Effector CD8-positive, alpha-beta T cell (primary cell): ENCODE measurements around the gene IRS2.
"Not testable (repeated sequence)": the region's sequence is repeated elsewhere in the genome, so short reads cannot be mapped to it uniquely, and the experiment has no call there.

ENCODE experiments used
- DNase-seq: peaks from one replicate; lab custom pipeline; 2025; lab: John Stamatoyannopoulos, UW

Gene IRS2

DNA sequence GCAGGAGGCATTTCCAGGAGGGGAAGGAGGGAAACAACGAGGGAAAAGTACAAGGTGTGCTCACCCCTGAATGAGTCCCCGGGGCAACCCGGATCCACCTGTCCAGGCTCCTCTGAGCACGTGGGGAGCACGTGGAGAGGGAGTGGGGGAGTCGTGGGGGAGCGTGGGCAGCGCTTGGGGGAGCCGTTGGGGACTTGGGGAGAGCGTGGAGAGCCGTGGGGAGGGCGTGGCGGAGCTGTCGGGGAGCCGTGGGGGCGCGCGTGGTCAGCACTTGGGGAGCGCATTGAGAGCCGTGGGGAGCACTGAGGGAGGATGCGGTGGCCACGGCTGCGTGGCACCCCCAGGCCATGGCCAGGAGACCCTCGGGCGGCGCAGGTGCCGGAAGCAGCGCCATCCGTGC, 52.8 kb downstream of the IRS2 start:
- DNase-seq = no peak

DNA sequence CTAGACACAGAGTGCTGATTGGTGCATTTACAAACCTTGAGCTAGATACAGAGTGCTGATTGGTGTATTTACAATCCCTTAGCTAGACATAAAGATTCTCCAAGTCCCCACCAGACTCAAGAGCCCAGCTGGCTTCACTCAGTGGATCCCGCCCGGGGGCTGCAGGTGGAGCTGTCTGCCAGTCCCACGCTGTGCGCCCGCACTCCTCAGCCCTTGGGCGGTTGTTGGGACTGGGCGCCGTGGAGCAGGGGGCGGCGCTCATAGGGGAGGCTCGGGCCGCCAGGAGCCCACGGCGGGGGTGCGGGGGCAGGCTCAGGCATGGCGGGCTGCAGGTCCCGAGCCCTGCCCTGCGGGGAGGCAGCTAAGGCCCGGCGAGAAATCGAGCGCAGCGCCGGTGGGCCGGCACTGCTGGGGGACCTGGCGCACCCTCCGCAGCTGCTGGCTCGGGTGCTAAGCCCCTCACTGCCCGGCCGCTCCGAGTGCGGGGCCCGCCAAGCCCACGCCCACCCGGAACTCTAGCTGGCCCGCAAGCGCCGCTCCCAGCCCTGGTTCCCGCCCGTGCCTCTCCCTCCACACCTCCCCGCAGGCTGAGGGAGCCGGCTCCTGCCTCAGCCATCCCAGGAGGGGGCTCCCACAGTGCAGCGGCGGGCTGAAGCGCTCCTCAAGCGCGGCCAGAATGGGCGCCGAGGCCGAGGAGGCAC, 53.8 kb downstream of the IRS2 start:
- DNase-seq = not testable (repeated sequence)

DNA sequence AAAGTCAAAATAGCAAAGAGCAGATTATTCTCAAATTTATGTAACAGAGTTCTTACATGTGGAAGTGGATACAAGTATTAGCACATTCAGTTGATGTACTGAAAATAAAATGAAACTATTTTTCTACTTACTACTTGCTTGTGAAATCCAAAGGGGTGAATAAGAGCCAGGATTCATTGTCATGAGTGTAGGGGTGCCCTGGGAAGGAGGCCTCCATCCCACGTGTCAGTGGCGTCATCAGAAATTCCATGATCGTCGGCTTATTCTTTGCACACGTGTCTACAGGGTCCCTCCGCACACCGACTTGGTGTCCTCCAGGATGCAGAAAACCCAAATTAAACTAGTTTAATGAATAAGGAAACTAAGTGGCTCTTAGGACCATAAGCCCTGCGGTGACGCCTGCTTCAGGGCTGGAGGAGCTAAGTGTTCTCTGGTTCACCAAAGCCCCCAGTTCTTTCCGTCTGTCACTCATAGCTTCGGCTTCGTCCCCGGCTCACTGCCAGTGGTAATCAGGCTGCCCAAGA, 55.5 kb downstream of the IRS2 start:
- no peak for DNase-seq

DNA sequence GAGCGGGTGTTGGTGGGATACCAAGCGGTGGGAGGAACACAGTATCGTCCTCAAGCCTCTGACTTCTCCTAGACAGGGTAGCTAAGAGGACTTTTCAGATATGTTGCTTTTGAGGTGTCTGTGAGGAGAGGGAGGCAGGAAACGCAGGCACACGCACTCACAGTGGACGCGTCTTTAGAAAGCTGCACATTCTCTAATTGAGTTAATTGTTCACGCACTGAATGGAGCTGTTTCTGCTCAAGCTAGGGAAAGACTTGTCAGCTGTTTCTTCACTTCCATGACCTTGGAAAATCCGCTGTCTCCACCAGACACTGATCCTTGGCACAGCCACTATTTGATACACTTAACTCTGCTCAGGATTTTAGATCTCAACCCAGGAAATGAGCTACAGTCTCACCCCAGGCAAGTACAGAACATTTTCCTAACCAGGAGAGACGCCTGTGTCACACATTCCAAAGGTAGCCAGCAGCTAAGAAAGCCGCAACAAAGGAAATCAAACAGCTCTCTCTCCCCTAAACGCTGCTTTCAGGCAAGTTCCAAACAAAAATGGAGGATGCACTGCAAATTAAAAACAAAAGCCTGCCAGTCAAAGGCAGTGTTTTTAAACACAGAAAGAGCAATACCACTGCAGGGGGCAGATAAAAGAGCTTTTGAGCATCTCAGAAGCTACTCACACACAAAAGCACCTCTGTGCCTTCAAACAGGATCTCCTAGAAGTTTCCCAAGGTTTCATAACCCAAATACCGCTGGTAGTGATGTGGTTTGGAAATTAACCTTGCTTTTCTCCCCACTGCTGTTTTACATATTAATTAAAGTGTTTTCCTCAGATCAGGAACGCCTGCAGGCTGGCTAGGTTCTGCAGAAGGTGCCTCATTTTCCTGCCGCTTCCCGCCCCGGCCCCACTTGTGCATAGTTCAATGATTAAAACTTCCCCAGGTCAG, 57.3 kb downstream of the IRS2 start:
- no peak for DNase-seq

DNA sequence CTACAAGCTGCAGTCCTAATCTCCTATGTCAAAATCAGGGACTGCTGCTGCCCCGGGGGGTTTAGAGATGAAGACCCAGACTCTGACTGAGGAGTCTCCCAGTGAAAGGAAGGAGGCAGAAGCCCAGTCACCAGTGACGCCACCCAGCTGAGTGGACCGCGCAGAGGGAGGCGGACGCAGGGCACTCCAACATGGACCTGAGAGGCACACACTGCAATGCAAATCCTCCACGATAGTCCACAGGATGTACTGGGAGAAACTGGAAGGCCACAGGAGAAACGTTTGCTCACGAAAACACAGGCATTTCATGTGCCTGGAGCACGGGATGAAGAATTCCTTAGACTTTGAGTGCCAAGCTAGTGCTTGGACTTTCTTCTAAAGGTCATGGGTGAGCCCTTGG, 58.3 kb downstream of the IRS2 start:
- no peak for DNase-seq

DNA sequence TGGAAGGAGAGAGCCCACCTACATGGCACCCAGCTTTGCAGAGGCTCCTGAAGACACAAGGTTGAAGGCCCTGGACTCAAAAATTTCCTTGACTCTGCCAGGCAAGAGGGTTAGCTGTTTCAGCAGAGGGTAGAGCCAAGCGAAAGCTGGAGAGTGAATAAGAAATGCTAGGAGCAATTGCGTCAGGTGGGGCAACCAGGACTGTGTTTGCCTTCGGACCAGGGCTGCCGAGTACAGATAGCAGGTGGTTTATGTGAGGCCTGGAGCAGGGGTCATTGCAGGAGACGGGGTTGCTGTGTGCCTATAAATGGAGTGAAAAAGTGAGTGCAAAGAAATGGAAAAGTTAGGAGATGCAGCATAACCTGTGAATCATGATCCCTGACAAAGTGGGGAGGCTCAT, 59.1 kb downstream of the IRS2 start:
- DNase-seq = no peak

DNA sequence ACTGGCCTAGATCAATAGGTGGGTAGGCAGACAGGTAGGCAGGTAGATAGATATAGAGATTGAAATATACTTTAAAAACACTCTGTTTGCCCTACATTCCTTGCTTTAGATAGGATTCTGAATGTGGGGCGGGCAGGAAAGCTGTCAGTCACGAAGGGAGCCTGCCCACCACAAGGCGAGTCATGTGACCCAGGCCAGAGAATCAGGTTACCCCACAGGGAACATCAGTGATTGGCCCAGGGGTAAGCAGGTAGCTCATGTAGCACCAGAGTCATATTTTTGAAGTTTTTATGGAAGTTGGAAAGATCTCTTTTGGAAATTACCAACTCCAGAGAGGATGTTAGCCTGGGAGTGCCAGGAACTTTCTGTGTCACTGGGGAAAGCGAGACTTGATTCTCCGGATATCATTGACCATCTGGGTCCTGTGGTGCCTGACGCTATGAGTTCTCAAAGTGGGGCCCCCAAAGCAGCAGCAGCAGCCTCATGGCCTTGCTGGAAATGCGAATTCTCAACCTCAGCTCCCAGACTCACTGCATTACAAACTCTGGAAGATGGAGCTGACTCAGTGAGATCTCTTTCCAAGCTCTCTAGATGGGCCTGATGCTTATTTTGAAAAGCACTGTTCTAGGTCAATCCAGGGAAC, 60.3 kb downstream of the IRS2 start:
- DNase-seq = no peak

DNA sequence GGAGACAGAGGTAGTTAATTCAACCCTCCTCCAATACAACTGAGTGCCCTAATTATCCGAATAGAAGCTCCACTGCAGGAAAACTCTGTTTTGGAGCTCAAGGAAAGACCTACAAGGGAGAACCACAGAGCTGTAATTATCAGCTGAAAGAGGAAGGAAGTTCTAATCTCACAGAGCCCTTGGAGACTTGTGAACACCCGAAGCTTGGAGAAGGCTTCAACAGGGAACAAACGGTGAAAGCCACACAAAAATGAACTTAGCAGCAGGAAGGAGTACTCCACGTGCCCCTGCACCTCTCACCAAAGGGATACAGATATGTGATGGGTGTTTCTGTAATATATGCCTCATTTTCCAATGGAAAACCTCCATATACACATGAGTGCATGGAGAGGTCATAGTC, 61.1 kb downstream of the IRS2 start:
- DNase-seq = no peak

DNA sequence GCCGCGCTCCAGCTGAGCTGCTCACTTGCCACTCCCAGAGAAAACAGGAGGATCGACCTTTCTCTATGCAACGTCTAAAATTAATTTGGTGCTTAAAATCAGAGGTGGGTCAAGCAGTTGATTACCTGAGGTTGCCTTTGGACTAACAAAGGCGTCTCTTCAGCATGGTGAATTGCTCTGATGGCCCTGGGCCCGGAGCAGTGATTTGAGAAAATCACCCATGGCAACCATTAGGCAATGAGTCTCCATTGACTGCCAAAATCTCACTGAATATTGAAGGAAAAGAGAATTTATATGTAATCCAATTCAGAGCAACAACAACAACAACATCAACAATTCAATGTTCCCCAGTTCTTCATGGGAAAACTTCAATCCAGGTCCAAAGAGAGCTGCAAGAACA, 61.8 kb downstream of the IRS2 start:
- no peak for DNase-seq

DNA sequence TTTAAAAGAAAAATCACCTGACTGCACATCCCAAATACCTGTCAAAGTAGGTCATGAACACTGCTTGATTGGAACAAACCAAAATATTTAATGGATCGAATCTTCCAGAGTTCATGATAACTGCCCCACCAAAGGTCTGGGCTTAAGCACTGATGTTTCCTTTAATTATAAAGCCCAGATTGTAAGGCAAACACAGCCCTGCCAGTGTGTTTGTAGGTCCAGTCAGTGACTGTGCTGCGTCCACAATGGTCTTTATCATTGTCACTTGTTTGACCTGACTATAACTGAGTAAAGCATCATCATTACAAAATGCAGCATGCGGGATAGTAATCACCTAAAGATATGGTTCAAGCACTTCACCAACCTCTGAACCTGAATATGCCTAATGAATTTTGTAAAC, 63.3 kb downstream of the IRS2 start:
- DNase-seq = no peak

DNA sequence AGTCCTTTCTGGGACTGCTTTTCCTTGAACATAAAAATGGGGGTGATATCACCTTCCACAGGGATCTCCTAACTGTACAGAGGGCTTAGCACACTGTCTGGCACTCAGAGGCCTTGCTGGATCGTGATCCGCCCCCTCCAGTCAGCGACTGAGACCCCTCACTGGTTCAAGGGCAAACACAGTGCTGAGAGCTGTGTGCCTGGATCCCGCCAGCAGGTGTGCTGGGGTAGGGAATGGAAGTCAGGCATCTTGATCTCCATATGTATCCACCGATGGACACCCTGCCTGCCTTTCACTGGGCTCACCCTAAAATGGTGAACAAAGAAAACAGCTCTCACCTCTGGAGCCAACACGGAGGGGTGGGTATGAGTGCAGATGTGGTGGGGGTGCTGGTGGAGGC, 64.3 kb downstream of the IRS2 start:
- no peak for DNase-seq

DNA sequence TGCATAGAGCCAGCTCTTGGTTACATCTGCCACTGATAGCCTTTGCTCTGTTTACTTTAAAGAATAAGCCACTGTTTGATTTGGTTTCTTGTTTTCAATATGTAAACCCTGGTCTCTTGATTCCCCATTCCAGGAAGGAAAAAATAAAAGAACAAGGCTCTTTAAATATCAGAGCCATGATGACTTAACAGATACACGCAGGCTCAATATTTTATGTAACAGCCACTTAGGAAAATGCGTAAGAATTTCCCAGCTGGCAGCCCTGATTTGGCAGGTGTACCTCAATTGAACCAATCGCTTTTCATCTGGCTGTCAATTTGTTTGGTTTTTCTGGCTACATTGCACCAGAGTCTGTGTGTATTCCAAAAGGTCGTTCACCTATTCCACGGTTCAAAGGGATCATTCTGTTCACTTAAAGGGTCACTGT, 65.6 kb downstream of the IRS2 start:
- no peak for DNase-seq

DNA sequence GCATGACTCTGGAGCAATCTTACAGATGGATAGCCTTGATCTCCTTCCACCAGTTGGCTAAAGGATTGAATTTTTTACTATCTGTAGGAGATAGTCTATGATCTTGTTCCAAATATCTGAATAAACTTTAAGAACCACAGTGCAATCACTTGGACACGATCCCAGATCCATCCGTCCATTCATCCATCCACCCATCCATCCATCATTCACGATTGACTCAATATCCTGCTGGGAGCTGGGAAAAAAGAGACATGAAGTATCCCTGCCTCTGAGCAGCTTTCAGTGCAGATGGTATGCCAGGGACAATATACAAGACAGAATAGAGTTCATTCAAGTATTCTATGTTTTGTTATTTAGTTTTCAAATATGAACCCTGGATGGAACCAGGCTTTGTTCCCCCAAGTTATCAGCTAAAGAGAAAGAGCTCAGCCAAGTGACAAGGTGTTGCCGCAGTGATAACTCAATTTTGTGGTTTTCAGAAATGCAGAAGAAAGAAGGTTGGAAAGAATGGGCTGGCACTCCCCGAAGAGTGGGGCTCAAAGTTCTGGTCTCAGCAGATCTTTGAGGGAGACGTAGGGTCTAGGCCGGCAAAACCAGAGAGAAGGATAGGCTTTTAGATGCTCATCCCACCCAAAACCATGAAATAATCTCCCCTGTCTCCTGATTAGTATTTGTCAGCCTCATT, 66.3 kb downstream of the IRS2 start:
- no peak for DNase-seq

DNA sequence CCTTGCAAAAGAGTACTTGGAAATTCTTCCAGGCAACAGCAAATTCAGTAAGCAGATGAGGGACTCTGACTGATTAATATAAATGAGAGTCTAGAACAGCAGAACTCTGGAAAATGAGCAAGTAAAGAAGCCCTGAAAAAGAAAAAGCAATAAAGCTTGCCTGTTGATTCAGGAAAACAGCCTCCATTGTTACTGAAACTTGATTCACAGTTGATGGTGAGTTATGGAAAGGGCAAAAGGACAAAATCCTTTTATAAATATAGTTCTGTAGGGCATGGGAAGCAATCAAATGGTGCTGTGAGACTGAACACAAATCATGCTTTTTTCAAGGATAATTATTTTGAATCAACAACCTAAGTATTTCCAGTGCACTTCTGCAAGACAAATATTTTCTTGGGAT, 67.7 kb downstream of the IRS2 start:
- no peak for DNase-seq

DNA sequence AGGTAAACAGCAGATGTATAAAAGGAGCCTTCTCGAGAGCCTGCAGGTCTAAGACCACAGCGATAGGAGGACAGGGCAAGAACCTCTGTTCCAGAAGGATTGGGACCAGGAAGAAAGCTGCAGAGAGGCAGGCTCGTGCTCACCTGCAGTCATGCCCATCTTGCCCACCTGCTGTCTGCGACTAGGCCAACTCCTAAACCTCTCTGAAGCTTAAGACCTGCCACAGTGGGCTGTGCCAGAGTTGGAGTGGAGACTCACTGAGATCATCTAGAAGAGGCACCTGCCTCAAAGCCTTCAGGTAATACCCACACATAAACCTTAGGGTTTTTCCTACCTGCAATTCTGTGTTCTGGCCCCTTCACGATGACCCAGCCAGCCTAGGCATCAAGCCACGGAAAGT, 68.7 kb downstream of the IRS2 start:
- no peak for DNase-seq

DNA sequence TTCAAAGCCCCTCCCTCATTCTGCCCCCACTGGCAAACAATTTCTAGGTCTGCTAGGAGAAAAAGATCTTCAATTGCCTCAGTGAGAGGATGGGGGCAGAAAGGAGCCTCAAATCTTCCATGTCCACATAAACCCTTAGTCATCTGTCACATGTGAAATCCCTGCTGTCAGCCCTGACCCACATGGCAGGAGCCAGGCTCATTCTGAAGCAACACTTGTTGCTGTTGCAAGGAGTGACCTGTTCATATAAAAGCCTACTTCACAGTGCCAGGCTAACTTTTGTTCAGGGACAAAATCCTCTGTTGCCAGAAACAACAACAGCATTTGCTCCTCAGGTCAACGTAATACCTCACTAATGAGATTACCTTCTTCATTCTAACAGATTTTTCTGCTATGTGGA, 70.5 kb downstream of the IRS2 start:
- DNase-seq = no peak

DNA sequence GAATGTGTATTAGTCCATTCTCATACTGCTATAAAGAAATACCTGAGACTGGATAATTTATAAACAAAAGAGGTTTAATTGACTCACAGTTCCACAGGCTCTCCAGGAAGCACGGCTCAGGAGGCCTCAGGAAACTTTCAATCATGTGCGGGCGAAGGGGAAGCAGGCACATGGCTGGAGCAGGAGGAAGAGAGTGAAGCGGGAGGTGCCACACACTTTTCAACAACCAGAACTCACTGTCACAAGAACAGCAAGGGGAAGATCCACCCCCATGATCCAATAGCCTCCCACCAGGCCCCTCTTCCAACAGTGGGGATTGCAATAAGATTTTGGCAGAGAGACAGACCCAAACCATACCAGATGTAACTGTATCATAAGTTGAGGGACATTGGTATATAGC, 72.7 kb downstream of the IRS2 start:
- no peak for DNase-seq

DNA sequence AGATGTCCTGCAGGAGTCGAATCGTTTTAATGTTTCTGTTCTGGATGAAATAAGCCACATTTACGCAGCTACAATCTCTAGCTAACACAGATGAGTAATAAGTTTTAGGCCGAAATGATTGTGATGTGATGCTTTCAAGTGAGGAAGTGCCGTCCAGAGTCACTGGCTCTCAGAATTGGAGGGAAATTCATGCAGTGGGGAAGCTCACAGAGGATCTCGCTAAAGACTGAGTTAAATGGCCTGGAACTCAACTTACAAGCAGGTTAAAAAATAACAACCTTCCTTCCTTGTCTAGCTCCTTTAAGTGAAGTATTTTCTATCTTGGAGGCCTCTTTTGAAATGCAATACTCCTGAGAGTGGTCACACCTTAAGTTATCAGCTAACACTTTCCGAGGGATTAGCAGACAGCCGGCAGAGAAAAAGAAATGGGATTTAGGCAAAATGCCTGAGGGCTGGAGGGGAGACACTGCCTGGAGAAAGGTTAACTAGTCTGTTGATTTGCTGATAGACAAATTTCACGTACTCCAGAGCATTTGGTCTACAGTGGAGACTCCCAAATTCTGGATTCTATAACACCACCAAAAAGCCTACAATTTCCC, 74.2 kb downstream of the IRS2 start:
- DNase-seq = no peak

DNA sequence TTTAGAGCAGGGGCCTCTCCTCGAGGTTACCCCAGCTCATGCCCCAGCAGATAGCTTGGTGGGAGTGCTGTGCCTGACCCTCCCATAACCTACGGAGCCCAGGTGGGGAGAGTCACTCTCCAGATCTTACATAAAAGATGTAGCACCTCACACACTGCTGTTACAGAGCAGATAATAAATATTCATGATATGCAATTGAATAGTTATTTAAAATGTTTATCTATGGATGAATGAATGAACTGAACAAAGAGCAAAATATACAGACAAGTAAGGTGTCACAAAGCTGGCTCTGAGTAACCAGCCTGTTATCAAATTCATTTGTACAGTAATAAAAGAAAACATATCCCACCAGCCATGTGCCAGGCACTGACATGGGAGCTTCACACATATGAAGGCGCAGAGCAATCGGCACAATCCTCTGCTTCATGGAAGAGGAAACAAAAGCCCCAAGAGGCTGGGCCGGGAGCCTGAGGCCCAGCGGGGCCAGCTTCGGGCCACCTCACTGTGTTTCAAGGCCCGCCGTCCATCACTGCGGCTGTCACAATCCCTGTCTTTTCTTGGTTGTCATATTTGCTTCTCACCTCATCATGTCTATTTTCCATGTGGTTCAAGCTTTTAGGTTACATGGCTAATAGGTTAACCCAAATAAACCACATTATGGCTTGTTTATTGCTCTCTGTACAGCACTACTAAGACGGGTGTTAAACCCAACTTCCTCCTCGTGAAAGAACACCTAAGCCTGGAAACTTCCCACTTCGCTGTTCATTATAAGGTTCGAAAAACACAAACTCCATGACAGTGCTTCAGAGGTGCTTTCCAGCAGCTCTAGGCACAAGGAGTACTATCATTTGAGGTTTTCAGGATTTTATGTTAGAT, 78.4 kb downstream of the IRS2 start:
- no peak for DNase-seq

DNA sequence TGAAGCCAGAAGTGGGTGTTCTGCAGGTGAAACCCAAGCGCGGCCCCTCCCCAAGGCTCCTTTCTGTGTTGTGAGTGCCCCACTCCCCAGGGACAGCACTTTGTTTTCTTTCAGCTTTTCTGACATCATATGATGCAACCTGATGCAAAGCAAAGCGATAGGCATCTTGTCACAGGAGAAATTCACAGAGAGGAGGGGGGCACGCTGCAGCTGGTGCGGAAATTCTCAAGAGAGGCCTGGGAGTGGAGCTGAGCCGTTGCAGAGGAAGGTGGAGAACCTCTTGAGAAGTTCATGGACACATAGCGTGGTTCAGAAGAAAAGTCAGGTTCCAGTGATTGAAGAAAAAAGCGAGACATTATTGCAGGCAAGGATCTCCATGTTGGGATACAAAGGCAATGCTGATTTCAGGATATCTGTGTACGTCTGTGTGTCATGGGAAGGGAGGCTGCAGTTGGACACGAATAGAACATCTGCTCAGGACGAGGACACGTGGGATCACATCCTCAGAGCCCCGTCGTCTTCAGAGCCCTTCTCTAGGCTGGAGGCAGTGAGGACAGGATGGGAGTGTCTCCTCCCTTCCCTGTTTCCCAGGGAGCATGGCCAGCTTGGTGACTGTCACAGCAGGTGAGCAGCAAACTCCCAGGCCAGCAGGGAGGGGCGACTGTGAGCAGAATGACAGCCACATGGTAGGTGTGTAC, 79.2 kb downstream of the IRS2 start:
- DNase-seq = no peak
